ENCODE measurements around the gene CD22. TPM values are rescaled to one million over a fixed set of nuclear protein-coding genes. Genes with fewer than 3 reads are reported as not detected.

The CD22 gene
- total and polyA plus RNA-seq, 10 of the 15 experiments (the other 5 are each of a cell fraction or from before 2014, with no cell fraction given): 23.0 to 344 (median 181) TPM

DNA sequence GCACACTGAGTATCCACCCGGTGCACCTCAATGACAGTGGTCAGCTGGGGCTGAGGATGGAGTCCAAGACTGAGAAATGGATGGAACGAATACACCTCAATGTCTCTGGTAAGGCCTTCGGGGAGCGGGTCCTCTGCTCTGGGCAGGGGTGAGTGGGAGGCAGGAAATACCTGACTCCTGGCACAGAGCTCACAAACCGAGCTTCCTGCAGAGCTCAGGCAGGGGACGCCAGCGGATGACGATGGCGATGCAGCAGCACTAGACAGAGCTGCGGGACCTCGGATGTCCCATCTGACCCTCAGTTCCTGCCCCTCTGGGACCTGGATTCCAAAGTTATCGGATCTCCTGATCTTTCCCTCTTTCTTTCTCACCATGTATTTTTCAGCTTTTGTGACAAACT lies 3.8 kb downstream of the CD22 start (continued):
- TF ChIP-seq, protein P1, sequence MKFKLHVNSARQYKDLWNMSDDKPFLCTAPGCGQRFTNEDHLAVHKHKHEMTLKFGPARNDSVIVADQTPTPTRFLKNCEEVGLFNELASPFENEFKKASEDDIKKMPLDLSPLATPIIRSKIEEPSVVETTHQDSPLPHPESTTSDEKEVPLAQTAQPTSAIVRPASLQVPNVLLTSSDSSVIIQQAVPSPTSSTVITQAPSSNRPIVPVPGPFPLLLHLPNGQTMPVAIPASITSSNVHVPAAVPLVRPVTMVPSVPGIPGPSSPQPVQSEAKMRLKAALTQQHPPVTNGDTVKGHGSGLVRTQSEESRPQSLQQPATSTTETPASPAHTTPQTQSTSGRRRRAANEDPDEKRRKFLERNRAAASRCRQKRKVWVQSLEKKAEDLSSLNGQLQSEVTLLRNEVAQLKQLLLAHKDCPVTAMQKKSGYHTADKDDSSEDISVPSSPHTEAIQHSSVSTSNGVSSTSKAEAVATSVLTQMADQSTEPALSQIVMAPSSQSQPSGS (IDR thresholded peaks at IDR 0.05; ENCODE audit: low read length): no peak
- TF ChIP-seq, protein P2, sequence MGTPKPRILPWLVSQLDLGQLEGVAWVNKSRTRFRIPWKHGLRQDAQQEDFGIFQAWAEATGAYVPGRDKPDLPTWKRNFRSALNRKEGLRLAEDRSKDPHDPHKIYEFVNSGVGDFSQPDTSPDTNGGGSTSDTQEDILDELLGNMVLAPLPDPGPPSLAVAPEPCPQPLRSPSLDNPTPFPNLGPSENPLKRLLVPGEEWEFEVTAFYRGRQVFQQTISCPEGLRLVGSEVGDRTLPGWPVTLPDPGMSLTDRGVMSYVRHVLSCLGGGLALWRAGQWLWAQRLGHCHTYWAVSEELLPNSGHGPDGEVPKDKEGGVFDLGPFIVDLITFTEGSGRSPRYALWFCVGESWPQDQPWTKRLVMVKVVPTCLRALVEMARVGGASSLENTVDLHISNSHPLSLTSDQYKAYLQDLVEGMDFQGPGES (IDR thresholded peaks at IDR 0.05): no peak
- TF ChIP-seq CEBPB (IDR thresholded peaks at IDR 0.05; ENCODE audit: borderline replicate concordance in 1 of 2, low read depth in 2 of 2, low read length in 2 of 2): no peak
- TF ChIP-seq HDAC6 (IDR thresholded peaks at IDR 0.05; ENCODE audit: unreplicated experiment): no peak
- no peak for TF ChIP-seq KDM1A (IDR thresholded peaks at IDR 0.05; ENCODE audit: borderline replicate concordance)
- TF ChIP-seq, protein P3, sequence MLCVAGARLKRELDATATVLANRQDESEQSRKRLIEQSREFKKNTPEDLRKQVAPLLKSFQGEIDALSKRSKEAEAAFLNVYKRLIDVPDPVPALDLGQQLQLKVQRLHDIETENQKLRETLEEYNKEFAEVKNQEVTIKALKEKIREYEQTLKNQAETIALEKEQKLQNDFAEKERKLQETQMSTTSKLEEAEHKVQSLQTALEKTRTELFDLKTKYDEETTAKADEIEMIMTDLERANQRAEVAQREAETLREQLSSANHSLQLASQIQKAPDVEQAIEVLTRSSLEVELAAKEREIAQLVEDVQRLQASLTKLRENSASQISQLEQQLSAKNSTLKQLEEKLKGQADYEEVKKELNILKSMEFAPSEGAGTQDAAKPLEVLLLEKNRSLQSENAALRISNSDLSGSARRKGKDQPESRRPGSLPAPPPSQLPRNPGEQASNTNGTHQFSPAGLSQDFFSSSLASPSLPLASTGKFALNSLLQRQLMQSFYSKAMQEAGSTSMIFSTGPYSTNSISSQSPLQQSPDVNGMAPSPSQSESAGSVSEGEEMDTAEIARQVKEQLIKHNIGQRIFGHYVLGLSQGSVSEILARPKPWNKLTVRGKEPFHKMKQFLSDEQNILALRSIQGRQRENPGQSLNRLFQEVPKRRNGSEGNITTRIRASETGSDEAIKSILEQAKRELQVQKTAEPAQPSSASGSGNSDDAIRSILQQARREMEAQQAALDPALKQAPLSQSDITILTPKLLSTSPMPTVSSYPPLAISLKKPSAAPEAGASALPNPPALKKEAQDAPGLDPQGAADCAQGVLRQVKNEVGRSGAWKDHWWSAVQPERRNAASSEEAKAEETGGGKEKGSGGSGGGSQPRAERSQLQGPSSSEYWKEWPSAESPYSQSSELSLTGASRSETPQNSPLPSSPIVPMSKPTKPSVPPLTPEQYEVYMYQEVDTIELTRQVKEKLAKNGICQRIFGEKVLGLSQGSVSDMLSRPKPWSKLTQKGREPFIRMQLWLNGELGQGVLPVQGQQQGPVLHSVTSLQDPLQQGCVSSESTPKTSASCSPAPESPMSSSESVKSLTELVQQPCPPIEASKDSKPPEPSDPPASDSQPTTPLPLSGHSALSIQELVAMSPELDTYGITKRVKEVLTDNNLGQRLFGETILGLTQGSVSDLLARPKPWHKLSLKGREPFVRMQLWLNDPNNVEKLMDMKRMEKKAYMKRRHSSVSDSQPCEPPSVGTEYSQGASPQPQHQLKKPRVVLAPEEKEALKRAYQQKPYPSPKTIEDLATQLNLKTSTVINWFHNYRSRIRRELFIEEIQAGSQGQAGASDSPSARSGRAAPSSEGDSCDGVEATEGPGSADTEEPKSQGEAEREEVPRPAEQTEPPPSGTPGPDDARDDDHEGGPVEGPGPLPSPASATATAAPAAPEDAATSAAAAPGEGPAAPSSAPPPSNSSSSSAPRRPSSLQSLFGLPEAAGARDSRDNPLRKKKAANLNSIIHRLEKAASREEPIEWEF (IDR thresholded peaks at IDR 0.05; ENCODE audit: insufficient replicate concordance, low read depth, low read length): no peak
- no peak for TF ChIP-seq MEF2A (IDR thresholded peaks at IDR 0.05; ENCODE audit: insufficient read depth, low read depth, low read length)
- TF ChIP-seq RCOR1 (conservative IDR thresholded peaks at IDR 0.05; ENCODE audit: low read depth, low read length): no peak
- TF ChIP-seq TCF12 (IDR thresholded peaks at IDR 0.05; ENCODE audit: low read depth, low read length): 0 out of 2 replicates have a peak, but pooled peaks have one; percentile 13
- TF ChIP-seq MEF2B (IDR thresholded peaks at IDR 0.05; ENCODE audit: partially characterized antibody, poor library complexity, severe bottlenecking): no peak
- TF ChIP-seq BACH1 (IDR thresholded peaks at IDR 0.05; ENCODE audit: borderline replicate concordance): no peak
- TF ChIP-seq, protein P4, sequence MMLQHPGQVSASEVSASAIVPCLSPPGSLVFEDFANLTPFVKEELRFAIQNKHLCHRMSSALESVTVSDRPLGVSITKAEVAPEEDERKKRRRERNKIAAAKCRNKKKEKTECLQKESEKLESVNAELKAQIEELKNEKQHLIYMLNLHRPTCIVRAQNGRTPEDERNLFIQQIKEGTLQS (IDR thresholded peaks at IDR 0.05; ENCODE audit: borderline replicate concordance, extremely low read depth, low read depth, low read length): no peak
- no peak for TF ChIP-seq PML (IDR thresholded peaks at IDR 0.05; ENCODE audit: low read length)
- 0 out of 2 replicates have a peak, but pooled peaks have one; percentile 39 for TF ChIP-seq CREM (IDR thresholded peaks at IDR 0.05; ENCODE audit: low read depth)
- TF ChIP-seq, protein P5, sequence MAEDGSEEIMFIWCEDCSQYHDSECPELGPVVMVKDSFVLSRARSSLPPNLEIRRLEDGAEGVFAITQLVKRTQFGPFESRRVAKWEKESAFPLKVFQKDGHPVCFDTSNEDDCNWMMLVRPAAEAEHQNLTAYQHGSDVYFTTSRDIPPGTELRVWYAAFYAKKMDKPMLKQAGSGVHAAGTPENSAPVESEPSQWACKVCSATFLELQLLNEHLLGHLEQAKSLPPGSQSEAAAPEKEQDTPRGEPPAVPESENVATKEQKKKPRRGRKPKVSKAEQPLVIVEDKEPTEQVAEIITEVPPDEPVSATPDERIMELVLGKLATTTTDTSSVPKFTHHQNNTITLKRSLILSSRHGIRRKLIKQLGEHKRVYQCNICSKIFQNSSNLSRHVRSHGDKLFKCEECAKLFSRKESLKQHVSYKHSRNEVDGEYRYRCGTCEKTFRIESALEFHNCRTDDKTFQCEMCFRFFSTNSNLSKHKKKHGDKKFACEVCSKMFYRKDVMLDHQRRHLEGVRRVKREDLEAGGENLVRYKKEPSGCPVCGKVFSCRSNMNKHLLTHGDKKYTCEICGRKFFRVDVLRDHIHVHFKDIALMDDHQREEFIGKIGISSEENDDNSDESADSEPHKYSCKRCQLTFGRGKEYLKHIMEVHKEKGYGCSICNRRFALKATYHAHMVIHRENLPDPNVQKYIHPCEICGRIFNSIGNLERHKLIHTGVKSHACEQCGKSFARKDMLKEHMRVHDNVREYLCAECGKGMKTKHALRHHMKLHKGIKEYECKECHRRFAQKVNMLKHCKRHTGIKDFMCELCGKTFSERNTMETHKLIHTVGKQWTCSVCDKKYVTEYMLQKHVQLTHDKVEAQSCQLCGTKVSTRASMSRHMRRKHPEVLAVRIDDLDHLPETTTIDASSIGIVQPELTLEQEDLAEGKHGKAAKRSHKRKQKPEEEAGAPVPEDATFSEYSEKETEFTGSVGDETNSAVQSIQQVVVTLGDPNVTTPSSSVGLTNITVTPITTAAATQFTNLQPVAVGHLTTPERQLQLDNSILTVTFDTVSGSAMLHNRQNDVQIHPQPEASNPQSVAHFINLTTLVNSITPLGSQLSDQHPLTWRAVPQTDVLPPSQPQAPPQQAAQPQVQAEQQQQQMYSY (CRISPR knock-in tag; IDR thresholded peaks at IDR 0.05): no peak
- TF ChIP-seq SMAD5 (IDR thresholded peaks at IDR 0.05; ENCODE audit: low read depth): no peak; the same call in 1 of the 2 replicates
- TF ChIP-seq CHD2 (IDR thresholded peaks at IDR 0.05; ENCODE audit: borderline replicate concordance, low read depth, low read length): no peak
- TF ChIP-seq NFYA (IDR thresholded peaks at IDR 0.05; ENCODE audit: borderline replicate concordance, low read depth, low read length): no peak
- TF ChIP-seq ZSCAN29 (IDR thresholded peaks at IDR 0.05): no peak
